ENCODE results near the gene TSC22D1.

- TF ChIP-seq TAF1 (IDR thresholded peaks at IDR 0.05; ENCODE audit: low read depth) = peak; percentile 51
- TF ChIP-seq, protein P1, sequence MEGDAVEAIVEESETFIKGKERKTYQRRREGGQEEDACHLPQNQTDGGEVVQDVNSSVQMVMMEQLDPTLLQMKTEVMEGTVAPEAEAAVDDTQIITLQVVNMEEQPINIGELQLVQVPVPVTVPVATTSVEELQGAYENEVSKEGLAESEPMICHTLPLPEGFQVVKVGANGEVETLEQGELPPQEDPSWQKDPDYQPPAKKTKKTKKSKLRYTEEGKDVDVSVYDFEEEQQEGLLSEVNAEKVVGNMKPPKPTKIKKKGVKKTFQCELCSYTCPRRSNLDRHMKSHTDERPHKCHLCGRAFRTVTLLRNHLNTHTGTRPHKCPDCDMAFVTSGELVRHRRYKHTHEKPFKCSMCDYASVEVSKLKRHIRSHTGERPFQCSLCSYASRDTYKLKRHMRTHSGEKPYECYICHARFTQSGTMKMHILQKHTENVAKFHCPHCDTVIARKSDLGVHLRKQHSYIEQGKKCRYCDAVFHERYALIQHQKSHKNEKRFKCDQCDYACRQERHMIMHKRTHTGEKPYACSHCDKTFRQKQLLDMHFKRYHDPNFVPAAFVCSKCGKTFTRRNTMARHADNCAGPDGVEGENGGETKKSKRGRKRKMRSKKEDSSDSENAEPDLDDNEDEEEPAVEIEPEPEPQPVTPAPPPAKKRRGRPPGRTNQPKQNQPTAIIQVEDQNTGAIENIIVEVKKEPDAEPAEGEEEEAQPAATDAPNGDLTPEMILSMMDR (IDR thresholded peaks at IDR 0.05; ENCODE audit: poor library complexity, severe bottlenecking) = peak; percentile 11
- TF ChIP-seq REST (IDR thresholded peaks at IDR 0.05; ENCODE audit: borderline replicate concordance) = peak; percentile 81
- TF ChIP-seq EZH2 (IDR thresholded peaks at IDR 0.05; ENCODE audit: borderline replicate concordance, insufficient read depth, low read length, poor library complexity, severe bottlenecking) = no peak
- peak; percentile 81 for TF ChIP-seq EP300 (conservative IDR thresholded peaks at IDR 0.05; ENCODE audit: poor library complexity, severe bottlenecking)
- peak; percentile 98 for TF ChIP-seq MXI1 (conservative IDR thresholded peaks at IDR 0.05; ENCODE audit: poor library complexity, severe bottlenecking)
- peak; percentile 55 for TF ChIP-seq RAD21 (conservative IDR thresholded peaks at IDR 0.05)
Observed at GRCh38 chr13:44577236-44578066, 1.3 kb upstream of the TSC22D1 start.

Measured in neural cell (in vitro differentiated cells).